Spleen (tissue), 7 donors: Measurements from ENCODE around the gene SEPTIN11.

Source experiments
- CTCF ChIP-seq, 11 experiments: fragments of 200-600 bp in 7 of 11; fragments of 450-650 bp in 4 of 11; sonication (generic) in 4 of 11; IDR thresholded peaks in 8 of 11; conservative IDR thresholded peaks in 3 of 11; 1 replicate in 7 of 11; 2 replicates in 4 of 11; pipeline versions ENCODE4 v1.4.0 to v1.8.0; 2016 to 2021; ENCODE audit warnings: antibody characterized with exemption in 11 of 11, inconsistent platforms in 4 of 11, mild to moderate bottlenecking in 1 of 11
- POLR2A ChIP-seq, 3 donors: fragments of 450-650 bp; IDR thresholded peaks; one replicate each; pipeline ENCODE4 v1.5.1; 2017; ENCODE audit warnings: antibody characterized with exemption in 3 of 3, mild to moderate bottlenecking in 1 of 3
- donor health status: DM: no; HTN: no; CAD: no; lungs with moderate emphysema.
- donor health status: DM: no; HTN: no; CAD: no.
- donor health status: DM: no; HTN: no; CAD: no.

DNA sequence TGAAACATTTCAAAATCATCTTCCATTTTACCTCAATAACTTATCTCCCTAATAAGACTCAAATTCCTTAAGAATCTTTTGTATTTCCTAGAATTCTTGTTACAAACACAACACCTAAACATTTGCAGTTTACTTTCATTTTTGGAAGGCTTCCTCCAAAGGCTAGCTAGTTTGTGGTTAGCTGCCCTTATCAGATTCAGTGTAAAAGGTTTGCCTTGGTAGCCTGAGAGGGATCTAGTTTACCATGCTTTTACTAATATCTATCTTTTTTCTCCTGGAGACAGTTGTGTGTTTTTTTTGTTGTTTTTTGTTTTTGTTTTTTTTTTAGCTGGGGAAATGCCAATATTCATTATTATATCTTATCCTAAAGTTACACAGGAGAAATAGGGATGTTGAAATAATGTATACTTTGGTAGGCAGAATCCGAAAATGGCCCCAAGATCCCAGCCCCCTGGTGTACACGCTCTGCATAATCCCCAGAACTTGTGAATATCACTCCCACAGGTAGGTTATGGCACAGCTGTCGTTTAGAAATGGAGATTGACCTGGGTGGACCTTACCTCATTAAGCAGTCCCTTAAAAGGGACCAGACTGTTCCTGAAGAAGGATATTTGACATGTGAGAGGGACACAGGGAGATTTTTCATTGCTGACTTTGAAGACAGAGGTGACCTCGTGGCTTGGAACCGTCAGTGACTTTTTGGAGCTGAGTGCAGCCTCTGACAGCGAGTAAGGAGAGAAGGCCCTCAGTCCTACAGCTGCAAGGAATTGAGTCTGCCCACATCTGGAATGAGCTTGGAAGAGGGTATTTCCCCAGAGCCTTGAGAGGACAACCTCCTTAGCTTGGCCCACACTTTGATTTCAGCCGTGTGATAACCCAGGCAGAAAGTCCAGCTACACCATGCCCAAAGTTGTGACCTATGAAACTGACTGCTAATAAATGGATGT lies 33.4 kb downstream of the SEPTIN11 start:
- no peak for TF ChIP-seq CTCF (IDR thresholded peaks at IDR 0.05 in 8 of 11, conservative IDR thresholded peaks at IDR 0.05 in 3 of 11)
- TF ChIP-seq POLR2A (IDR thresholded peaks at IDR 0.05) = no peak
